CD4-positive, alpha-beta T cell treated with Interleukin-15 for 1 hour (primary cell): Measurements from ENCODE around the gene TRPT1.
"Not testable (repeated sequence)": the region's sequence is repeated elsewhere in the genome, so short reads cannot be mapped to it uniquely, and the experiment has no call there.

Source experiments
- DNase-seq: peaks from one replicate; pipeline ENCODE4 v3.0.0-alpha.2; 2020

Gene TRPT1

DNA sequence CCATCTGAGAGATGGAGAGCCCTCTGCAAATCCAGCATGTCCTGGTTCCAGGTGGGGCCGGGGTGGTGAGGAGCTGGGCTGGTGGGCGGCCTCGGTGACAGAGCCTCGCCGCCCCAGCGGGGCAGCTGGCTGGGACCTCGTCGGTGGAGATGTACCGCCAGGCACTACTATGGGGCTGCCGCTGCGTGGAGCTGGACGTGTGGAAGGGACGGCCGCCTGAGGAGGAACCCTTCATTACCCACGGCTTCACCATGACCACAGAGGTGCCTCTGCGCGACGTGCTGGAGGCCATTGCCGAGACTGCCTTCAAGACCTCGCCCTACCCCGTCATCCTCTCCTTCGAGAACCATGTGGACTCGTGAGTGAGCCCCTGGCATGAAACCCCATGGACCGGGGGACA, 32.4 kb upstream of the TRPT1 start:
- no peak for DNase-seq

DNA sequence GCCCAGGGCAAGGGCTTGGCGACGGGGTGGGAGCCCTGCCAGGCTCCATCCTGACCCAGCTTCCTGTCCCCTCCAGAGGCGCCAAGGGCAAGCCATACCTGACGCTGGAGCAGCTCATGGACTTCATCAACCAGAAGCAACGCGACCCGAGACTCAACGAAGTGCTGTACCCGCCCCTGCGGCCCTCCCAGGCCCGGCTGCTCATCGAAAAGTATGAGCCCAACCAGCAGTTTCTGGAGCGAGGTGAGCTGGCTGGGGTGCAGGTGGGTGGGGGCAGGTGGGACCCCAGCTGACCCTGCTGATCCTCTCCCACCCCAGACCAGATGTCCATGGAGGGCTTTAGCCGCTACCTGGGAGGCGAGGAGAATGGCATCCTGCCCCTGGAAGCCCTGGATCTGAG, 30.3 kb upstream of the TRPT1 start:
- no peak for DNase-seq

- DNase-seq, result no peak
These were observed 29.4 kb upstream of the TRPT1 start for GRCh38 chr11:64255135-64256128.

DNA sequence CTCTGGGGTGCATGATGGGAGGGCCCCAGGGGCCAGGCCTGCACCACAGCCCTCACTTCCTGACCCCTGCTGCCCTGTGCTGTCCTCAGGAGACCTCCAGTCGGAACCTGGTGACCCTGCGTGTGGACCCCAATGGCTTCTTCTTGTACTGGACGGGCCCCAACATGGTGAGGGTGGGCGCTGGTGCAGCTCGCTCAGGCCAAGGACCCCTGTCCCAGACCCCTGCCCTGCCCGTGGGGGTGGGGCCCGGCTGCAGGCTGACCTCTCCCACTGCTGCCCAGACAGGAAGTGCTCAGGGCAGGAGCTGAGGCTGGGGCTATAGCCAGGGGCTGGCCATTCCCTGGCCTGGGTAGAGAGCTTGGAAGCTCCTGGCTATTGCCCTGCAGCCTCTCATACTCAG, 28.3 kb upstream of the TRPT1 start:
- DNase-seq, result no peak

- DNase-seq, result no peak
These were observed 27.5 kb upstream of the TRPT1 start for GRCh38 chr11:64253481-64253880.

DNA sequence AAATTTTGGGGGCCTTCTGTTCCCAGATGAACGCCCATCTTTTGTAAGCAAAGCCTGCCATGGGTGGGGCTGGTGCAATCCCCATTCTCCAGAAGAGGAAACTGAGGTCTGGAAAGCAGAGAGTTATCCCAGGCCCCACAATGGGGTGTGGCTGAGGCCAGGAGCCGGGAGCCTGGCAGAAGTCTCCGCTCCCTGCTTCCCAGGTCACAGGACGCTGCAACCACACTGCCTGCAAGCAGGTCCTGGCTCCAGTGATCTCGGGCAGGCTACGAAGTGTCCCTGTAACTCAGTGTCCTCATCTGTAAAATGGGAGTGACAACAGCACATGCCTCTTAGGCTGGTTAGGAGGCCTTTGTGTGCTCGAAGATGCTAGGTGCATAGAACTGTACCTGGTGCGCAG, 27.1 kb upstream of the TRPT1 start:
- DNase-seq, result no peak

- no peak for DNase-seq
These were observed 26.3 kb upstream of the TRPT1 start for GRCh38 chr11:64252003-64252872.

DNA sequence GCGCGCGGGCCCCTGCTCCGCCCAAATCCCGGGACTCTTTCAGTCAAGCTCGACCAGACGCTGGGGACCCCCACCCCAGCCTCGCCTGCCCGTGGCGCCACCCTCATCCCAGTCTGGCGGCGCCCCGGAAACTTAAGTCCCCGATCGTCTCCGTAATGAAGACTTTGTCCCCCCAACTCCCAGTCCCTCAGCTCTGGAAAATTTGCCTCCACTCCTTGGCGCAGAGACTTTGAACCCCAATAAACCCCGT, 25.7 kb upstream of the TRPT1 start:
- DNase-seq, result no peak

DNA sequence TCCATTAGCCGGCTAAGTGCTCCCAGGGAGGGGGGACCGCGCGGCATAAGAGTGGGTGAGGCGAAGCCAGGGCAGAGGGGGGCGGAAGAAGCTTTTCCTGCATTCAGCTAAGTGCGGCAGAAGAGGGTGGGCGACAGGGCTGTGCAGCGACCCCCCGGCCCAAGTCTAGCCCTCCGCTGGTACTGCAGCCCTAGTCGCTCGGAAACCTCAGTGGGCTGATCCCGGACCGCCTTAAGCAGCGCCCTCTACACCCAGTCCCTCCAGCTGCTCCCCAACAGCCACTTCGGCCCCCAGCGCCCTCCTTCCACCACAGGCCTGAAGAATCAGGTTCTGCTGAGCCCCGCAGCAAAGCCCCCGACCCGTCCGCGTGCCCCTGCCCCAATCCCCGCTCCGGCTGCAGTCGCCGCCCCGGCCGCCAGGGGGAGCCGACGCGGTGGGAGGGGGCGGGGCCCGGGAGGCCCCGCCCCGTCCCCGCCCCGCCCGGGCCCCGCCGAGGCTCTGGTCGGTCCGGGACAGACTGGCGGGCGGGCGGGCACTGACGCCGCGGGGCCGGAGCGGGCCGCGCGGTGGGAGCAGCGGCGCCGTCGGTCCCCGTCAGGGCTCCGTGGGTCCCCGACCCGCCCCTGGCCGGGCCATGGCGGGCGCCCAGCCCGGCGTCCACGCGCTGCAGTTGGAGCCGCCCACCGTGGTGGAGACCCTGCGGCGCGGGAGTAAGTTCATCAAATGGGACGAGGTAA, 25.2 kb upstream of the TRPT1 start, which contains the start of gene PLCB3:
TSS of gene PLCB3 (plus strand) at position 515 of the 737 bp plus-strand sequence. CDS start at position 635, 120 bp downstream.
- DNase-seq, result peak; percentile 57

- no peak for DNase-seq
These were observed 24.5 kb upstream of the TRPT1 start for GRCh38 chr11:64250415-64251015.

DNA sequence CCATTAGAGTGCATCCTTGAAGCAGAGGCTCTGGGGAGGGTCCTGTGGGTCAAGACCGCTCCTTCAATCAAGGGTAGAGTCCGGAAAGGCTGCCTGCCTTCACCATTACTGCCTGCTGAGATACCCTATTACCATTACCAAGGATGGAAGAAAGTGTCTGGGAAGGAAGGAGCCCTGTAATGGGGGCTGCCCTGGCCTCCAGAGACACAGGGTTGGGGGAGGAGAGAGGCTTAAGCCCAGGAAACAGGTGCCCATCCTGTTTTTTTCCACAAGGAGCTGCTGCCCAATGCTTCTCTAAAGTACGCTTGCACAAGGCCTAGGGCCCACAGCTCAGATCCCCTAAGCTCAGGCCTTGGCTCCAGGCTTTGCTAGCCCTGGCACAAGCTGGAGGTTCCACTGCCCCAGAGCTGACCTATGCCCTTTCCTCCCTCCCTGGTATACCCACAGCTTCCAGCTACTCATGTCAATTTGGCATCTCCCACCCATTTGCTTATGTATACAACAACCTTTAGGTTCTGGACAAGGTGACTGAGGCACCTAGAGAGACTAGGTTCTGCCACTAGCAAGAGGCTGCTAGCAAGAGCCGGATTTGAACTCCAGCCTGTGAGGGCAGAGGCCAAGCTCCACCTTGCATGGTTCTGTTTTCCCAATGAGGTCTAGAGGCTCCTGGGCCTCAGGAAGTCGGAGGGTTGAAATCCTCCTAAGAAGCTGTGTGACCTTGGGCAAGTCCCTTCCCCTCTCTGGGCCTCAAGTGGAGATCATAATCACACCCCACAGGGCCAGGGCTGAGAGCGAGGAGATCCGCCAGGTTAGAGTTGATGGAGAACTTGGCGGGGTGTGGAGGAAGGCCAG, 23.8 kb upstream of the TRPT1 start:
- no peak for DNase-seq

DNA sequence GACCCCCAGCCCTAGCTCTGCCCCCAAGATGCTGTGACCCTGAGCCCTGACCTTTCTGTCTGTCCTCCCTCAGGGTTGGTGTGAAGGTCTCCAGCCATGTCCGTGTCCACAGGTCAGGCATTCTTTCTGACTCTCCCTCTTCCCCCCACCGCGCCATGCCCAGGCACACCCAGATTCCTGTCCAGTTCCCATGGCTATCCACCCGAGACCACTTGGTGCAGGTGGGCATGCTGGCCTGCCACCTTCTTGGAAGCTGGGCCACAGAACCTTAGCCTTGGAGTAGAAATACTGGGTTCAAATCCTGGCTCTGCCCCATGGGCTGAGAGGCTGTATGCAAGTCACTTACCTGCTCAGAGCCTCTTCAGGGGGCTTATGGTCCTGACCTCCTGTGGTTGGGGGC, 23.1 kb upstream of the TRPT1 start:
- no peak for DNase-seq

DNA sequence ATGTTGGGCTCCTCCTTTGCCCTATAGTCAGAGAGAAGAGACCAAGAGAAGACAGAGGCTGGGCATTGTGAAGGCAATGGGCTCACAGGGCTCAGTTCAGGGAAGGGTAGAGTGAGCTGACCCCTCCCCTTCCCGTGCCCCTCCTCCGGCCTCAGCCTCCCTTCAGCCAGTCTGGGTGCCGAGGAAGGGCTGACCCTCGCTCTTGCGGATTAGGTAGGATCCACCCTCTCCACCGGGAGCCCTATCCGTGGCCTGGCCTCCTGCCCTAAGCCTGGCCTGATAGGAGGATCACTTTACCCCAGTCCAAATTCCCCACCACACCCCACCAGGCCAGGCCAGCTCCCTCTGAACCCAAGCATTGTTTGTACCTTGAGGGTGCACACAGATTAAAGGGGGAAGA, 22.6 kb upstream of the TRPT1 start:
- DNase-seq, result no peak

DNA sequence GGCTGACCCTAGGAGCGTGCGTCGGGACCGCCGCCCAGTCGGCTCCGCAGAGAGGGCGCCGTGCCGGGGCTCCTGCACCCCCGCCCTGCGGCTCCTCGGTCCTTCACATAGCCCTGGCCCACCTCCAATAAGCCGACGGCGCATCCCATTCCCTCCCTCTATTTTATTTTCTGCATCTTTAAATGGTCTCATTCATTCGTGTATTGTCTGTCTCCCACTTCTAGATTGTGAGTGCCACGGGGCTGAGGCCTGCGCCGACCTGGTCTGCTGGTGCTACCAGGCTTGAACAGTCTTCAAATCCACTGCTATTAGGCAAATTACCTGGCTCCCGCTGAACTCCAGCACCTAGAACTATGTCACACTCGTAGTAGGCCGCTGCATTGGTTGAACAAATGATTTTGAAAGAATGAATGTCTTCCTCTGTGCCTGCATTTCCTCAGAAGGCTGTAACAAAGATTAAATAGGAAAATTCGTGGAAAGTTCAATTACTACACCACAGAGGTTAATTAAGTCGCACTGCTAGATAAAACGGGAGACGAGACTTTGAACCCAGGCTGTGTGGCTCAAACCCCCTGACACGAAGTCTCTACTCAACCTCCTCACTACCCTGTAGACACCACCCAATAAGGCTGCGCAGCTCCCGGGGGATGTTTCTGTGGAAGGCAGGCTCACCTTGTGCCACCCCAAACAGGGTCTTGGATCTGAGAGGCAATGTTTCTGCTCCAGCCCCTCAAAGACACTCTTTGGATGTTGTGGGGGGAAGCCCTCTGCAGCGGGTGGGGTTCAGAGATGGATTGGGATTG, 21.9 kb upstream of the TRPT1 start:
- no peak for DNase-seq

DNA sequence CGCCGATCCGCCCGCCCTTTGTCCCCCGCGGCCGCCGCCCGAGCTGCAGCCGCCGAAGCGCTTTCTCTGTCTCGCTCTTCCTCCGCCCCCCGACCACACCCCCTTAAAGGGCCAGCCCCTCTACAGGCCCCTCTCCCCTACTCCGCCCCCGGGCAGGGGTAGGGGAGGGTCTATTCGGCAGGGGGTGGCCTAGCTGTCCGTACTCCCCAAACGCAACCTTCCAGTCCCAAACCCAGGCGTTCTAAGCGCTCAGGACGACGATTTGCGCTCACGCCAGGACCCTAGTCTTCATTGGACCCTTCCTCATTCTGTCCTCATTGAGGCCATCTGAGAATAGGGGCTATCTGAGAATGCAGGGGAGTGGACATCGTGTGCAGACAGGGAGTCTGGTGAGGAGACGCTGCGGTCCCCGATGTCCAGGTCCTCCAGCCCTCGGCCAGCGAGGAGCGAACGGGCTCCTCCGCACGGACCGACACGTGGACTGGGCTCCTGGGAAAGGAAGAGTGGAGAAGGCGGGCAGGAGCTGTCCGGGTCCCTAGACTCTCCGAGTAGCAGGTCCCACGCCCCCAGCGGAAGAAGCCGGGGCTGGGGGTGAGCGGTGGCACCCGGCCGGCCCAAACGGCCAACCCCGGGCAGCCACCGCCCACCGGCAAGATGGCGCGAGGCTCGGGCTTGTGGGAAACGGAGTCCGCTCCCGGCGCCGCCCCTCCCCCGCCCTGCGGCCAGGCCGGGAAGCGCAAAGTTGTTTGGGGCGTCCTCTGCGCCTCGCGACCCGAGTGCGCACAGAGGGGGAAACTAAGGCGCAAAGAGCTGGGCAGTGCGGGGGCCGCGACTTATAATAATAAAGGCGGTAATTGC, 21.1 kb upstream of the TRPT1 start, which contains the start of gene PPP1R14B:
TSS of gene PPP1R14B (minus strand) at position 73 of the 858 bp plus-strand sequence. CDS start 270 bp downstream, outside the sequence.
- DNase-seq, result peak; percentile 82

- not testable (repeated sequence) for DNase-seq
These were observed 20.6 kb upstream of the TRPT1 start for GRCh38 chr11:64246621-64246870.

GRCh38 chr11:64245797-64246620, 20.0 kb upstream of the TRPT1 start:
- DNase-seq, result peak; percentile 81

DNA sequence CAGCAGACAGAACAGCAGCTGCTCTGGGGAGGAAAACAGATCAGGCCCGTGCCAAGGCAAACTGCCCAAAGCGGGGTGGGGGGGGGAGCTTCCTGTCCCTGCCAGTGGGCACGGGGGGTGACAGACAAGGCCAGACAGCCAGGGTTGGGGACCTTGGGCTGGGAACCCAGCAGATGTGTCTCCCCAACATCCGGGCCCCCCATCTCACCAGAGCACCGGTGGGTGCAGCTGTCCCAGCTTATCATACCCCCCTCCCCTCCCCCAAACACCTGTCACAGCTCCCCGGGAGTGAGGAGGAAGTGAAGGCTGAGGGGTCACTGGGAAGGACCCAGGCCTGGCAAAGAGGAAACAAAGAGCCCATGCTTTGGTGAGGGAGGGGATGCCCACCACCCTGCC, 19.4 kb upstream of the TRPT1 start:
- DNase-seq, result peak; percentile 64

DNA sequence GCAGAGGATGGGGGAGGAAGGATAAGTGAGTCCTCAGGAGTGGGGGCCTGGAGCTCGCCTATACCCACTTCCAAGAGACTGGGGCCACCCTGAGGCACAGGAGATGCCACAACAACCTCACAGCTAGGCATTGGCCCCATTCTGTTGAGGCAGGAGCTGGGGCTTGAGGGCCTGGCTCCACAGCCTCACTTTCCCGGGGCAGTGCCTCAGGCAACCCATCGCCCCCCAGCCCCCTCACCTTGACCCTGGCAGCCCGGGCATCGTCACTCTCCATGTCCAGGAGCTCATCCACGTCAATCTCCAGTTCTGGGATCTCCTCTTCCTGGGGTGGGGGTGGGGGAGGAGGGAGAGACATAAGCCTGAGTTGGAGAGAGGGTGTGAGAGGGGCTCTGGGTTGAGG, 19.0 kb upstream of the TRPT1 start:
- no peak for DNase-seq
